ENCODE measurements around the gene RGMA.

- TF ChIP-seq, protein P1, sequence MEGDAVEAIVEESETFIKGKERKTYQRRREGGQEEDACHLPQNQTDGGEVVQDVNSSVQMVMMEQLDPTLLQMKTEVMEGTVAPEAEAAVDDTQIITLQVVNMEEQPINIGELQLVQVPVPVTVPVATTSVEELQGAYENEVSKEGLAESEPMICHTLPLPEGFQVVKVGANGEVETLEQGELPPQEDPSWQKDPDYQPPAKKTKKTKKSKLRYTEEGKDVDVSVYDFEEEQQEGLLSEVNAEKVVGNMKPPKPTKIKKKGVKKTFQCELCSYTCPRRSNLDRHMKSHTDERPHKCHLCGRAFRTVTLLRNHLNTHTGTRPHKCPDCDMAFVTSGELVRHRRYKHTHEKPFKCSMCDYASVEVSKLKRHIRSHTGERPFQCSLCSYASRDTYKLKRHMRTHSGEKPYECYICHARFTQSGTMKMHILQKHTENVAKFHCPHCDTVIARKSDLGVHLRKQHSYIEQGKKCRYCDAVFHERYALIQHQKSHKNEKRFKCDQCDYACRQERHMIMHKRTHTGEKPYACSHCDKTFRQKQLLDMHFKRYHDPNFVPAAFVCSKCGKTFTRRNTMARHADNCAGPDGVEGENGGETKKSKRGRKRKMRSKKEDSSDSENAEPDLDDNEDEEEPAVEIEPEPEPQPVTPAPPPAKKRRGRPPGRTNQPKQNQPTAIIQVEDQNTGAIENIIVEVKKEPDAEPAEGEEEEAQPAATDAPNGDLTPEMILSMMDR (conservative IDR thresholded peaks at IDR 0.05) = peak; percentile 24; the same call in 1 of the 2 replicates
- TF ChIP-seq ZFX (IDR thresholded peaks at IDR 0.05) = no peak
Observed at GRCh38 chr15:93001881-93002280, 87.1 kb downstream of the RGMA start.

Measured in C4-2B (cell line).